DMS 273 (cell line): ENCODE data around the gene ADCY10.
"Not testable (repeated sequence)": the region's sequence is repeated elsewhere in the genome, so short reads cannot be mapped to it uniquely, and the experiment has no call there.

Experiments
- DNase-seq: peaks from one replicate; lab custom pipeline; 2025; ENCODE audit not compliant: unreplicated experiment; lab: John Stamatoyannopoulos, UW

Gene ADCY10, protein sequence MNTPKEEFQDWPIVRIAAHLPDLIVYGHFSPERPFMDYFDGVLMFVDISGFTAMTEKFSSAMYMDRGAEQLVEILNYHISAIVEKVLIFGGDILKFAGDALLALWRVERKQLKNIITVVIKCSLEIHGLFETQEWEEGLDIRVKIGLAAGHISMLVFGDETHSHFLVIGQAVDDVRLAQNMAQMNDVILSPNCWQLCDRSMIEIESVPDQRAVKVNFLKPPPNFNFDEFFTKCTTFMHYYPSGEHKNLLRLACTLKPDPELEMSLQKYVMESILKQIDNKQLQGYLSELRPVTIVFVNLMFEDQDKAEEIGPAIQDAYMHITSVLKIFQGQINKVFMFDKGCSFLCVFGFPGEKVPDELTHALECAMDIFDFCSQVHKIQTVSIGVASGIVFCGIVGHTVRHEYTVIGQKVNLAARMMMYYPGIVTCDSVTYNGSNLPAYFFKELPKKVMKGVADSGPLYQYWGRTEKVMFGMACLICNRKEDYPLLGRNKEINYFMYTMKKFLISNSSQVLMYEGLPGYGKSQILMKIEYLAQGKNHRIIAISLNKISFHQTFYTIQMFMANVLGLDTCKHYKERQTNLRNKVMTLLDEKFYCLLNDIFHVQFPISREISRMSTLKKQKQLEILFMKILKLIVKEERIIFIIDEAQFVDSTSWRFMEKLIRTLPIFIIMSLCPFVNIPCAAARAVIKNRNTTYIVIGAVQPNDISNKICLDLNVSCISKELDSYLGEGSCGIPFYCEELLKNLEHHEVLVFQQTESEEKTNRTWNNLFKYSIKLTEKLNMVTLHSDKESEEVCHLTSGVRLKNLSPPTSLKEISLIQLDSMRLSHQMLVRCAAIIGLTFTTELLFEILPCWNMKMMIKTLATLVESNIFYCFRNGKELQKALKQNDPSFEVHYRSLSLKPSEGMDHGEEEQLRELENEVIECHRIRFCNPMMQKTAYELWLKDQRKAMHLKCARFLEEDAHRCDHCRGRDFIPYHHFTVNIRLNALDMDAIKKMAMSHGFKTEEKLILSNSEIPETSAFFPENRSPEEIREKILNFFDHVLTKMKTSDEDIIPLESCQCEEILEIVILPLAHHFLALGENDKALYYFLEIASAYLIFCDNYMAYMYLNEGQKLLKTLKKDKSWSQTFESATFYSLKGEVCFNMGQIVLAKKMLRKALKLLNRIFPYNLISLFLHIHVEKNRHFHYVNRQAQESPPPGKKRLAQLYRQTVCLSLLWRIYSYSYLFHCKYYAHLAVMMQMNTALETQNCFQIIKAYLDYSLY (N-terminal part only)

DNA sequence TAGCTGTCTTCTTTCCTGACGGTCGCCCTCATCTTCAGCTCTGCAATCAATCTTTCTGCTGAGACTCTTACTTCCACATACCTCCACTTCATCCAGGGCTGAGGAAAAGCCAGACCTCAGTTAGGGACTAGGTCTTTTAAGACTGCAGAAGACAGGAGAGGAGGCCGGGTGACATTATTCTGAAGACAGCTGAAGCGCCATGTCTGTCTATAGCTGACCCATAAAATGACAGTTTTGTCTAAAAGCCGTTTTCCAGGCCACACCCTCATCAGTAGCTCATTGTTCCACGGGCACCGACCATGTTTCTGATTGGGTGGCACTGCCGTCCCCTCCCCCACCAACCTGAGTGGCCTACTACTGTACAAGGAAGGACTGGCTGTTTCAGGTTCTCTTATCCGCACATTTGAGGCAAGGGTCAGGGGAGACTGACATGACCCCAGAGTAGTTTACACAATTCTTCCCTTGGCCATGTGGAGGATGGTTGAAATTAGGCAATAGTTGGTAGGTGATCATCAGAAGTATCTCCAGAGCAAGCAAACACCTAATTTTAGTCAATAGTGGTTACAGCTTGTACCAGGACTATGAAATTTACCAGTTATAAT lies at the start of gene ADCY10:
TSS of gene ADCY10 (minus strand) at position 240 of the 602 bp plus-strand sequence. CDS start 8,994 bp downstream, outside the sequence.
- no peak for DNase-seq

DNA sequence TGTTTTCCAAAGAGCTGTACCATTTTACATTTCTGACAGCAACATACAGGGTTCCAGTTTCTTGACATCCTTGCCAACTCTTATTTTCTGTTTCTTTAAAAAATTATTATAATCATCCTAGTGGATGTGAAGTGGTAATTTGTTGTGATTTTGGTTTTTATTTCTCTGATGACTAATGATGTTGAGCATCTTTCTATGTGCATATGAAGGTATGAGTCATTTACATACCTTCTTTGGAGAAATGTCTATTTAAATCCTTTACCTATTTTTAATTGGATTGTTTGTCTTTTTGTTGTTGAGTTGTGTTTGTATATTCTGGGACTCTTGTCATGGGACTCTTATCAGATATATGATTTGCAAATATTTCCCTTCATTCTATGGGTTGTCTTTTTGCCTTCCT lies 43.8 kb upstream of the ADCY10 start:
- no peak for DNase-seq

DNA sequence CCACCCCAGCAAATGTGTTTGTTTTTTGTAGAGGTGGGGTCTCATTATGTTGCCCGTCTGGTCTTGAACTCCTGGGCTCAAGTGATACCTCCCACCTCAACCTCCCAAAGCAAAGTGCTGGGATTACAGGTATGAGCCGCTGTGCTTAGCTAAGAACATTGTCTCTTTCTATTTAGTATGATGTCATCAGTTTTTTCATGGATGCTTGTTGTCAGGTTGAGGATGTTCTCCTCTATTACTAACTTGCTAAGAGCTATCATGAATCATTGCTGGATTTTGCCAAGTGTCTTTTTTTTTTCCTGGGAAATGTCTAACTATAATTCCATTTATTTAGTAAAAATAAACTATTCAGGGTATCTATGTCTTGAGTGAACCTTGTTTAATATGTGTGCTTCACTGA lies 42.0 kb upstream of the ADCY10 start:
- DNase-seq, result peak; percentile 39

DNA sequence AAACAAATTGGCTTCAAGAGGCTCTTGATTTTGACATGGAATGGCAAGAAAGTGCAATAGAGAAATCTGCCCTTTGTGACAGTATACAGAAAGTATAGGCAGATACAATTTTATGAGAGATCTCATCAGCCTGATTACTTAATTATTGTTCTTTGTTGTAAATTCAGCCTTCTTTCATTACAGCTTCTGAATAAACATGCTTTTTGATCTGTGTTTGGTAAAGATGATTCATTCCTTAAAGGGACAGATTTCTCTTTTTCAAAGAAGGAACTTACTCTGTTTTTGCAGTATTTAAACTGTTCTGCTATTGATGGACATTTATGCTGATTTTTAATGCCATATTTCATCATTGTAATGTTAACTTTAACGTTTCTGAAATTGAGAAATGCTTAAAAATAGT lies 36.6 kb upstream of the ADCY10 start:
- DNase-seq, result no peak

DNA sequence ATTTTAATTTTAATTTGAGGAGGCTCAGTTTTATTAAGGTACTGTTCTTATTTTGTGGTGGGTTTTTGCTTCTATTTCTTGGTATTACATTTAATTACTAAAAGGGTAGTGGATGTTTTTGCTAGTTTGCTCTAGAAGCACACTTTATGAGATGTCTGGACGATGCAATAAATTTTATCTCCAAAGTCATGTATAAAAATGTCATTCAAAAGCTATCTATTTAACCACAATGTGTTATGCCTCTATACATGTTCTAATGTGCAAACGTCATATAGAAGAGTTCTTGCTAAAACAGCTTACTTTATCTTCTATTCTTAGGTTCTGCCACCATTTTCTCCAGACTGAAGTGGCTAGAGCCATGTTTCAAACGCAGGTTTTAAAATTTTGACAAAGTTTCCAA lies 35.9 kb upstream of the ADCY10 start:
- DNase-seq, result no peak

DNA sequence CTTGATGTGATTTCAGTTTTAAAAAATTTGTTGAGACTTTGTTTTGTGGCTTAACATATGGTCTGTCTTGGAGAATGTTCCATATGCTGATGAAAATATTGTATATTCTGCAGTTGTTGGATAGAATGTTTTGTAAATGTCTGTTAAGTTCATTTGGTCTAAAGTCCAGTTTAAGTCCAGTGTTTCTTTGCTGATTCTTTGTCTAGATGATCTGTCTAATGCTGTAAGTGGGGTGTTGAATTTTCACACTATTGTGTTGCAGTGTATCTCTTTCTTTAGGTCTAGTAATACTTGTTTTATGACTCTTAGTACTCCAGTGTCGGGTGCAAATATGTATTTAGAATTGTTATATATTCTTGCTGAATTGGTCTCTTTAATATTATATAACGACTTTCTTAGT lies 33.8 kb upstream of the ADCY10 start:
- no peak for DNase-seq

DNA sequence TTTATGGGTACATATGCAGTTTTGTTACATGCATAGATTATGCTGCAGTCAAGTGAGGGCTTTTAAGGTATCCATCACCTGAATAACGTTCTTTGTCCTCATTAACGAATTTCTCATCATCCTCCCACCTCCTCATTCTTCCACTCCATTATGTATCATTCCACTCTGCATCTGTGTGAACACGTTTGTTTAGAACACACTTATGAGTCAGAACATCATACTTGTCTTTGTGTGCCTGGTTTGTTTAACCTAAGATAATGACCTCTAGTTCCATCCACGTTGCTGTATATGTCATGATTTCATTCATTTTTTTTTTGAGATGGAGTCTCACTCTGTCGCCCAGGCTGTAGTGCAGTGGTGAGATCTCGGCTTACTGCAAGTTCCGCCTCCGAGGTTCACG lies 29.6 kb upstream of the ADCY10 start:
- DNase-seq, result no peak

DNA sequence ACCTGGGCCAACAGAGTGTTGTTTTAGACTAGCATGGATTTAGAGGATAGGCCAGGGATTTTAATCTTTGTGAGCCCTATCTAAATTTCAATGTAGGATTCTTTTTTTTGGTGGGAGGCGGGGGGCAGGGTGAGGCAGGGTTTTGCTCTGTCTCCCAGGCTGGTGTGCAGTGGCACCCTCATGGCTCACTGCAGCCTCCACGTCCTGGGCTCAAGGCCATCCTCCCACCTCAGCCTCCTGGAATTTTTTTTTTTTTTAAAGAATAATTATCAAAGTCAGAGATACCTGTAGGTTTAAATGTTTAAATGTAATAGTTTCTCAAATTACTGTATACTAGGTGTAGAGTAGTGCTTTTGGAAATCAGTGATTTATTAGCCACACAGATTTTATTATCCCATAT lies 26.3 kb upstream of the ADCY10 start:
- no peak for DNase-seq

DNA sequence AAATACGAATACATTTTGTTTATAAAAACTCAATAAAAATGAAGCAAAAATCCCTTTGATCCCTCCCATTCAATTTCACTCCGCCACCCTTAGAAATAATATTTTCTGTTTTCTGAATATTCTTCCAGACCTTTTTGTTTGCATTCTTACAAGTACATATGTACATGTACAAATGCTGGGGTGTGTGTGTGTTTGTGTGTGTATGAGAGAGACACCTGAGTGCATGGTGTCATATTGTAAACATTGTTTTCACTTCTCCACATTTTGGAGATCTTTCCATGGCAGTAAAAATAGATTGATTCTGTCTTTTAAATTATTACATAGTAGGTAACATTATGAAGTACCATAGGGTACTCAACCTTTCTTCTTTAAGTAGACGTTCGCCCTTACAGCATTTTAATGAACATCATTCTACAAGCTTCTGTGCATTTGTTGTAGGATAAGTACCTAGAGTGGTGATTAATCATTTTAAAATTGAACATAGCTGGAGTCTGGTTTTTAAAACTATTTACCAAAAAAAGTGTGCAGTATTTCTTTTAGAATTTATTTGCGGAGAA lies 24.2 kb upstream of the ADCY10 start:
- DNase-seq, result peak; percentile 38

DNA sequence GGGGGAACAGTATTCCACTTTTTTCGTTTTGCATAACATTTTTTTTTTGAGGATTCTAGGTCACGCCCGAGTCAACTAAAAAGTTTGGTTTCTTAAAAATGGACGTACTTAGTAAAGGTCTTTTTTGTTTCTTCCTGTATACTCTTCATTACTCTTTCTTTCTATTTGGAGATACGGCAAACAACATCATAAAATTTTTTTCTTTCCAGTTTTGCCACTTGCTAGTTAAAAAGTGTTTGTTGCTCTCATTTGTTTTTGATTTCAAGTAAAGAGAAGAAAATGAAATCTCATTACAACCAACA lies 23.7 kb upstream of the ADCY10 start:
- DNase-seq, result no peak

DNA sequence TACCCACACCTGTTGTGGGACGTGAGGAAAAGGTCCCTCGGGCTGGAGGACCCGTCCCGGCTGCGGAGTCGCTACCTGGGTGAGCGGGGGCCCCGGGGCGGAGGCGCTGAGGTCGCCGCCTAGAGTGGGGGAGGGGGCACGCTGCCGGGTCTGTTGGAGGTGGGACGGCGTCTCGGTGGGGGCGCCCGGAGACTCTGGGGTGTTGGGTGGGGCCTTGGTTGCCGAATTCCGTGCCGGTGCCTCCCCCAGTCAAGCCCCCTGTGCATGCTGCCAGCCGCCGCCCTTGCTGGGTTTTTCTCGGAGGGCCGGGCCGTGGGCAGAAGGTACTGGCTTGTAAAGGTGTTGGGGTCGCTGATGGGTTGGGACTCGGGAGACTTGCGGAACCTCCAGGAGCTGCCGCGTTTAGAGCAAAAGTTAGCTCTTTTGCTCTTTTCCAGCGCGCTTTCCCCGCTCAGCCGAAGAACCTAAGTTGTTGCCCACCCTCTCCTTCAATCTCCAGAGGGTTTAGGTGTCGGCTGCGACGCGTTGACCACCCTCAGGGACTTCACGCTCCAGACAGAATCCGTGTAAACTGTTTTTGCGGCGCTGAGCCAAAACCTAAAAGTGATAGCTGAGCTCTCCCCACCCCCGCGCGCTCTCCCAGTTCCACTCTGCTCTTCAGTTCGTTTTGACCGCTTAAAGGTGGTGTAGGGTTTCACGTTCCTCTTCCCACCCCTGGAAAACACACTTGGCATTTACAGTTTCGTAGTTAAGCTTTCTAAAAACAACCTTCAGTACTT lies 23.2 kb upstream of the ADCY10 start, which contains the start of gene MPC2:
TSS of gene MPC2 (minus strand) at position 143 of the 779 bp plus-strand sequence. CDS start 1,231 bp downstream, outside the sequence.
- peak; percentile 94 for DNase-seq

DNA sequence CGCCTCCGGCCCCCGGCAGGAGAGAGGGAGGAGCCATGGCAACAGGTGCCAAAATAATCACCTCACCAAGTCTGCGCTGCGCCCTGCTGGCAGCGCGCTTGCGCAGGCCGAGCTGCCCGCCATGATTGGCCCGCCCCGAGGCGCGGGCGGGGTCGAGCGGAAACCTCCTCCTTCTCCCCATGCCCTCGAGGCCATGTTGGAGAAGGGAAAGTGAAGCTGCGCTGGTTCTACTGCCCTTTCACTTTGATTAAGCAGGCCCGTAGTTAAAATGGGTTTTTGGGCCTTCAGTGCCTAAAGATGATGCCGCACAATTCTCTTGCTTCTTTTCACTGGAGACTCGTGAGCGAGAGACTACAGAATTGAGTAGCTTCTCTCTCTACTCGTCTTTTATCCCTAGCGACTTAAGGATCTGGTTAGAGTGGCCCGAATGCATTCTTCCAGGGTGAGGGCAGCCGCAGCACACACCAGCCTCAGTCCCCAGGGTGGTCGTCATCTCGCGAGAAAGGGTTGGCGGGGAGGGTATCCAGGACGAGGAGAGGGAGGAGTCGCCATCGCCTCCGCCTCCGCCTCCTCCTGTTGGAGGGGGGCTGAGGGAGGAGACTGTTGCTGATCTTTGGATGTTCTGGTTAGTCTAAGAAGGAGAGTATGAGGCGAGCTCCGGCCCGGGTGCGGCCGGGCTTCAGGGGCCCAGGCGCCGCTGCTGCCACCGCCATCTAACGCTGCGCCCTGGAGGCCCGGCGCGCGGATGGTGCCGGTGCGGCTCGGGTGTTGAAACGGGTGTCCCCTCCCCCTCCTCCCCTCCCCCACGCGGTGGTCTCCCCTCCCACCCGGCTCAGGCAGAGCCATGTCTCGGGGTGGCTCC lies 22.4 kb upstream of the ADCY10 start, which contains the start of gene DCAF6:
TSS of gene DCAF6 (plus strand) at position 616 of the 862 bp plus-strand sequence. CDS start at position 845, 229 bp downstream.
- peak; percentile 99 for DNase-seq

DNA sequence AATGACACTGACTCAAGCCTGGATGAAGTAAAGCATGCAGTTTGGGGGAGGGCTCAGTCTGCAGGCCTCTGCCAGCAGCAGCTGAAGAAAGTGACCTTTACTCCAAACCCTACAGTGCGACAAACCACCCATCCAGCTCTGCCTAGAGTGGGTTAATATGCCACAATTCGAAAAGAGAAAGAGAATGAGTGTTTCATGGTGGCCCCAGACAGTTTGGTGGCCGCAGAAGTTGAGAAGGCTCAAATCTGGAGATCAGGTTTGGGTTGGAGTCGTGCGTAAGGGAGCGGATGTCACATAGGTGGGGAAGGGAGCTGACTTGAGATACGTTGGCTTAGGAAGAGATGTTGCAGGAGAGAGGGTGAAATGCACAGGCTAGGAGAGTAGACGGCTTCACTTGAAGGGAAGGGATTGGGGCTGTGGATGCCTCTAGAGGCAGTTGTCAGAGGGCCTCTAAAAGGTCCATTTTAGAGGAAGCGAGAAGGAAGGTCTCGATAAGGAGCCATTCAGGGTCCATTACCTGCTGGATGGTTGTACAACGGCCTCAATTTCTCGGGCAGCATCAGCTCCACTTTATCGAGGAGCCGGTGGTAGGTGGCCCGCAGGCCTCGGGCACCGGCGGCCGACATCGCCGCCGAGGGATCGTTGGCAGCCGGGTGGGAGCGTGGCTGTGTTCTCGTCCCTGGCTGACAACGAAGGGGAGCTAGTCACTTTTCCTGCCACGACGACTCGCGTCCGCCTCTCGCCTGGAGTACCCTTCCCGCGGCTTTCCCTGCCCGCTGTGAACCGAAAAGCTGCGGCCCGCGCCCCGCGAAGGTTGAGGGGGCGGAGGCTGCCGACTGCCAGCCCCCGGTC lies 21.5 kb upstream of the ADCY10 start:
- peak; percentile 76 for DNase-seq

DNA sequence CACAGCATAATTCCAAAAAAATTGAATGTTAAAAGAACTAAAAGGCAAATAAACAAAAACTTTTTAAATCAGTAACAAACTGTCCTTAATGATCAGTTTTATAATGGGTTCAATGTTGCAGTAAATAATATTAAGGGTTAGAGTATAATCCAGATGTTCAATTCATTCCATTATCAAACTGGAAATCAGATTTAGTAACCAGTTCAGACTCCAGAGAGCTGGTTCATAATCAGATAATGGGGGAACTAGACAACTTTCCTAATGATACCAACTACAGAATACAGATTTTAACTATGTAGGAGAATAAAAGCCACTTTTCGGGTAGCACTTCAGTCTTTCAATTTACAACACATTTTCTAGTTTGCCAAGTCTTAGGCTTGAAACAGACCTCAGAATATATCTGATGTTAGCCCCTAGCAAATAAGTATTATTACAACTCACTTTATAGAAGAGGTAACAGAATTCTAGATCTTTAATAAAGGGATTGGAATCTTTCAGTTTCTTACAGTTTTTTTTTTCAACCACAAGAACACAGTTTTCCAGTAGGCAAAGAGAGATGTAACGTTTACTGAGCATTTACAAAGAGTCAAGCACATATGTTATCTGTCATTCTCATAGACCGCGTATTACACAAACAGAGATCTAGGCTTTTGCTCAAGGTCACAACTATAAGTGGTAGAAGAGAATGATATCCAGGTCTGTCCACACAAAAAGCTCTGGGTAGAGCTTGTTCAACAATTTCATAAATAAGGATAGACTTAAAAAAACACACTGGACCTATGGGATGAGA lies 20.7 kb upstream of the ADCY10 start:
- DNase-seq, result no peak

DNA sequence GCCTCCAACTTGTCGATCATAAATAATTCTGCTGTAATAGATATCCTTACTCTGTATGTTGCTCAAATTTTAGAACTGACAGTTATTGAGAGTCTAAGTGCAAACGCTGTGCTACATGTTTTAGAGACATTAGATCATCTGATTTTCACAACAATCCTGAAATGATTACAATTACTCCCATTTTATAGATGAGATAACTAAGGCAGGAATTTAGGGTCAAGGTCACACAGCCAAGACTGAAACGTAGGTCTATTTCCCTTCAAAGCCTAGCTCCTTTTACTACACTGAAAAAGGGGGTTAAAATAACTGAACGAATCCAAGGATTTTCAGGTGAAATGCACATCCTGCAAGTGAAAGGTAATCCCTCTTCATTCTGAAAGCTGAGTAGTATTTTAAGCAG lies 19.9 kb upstream of the ADCY10 start:
- no peak for DNase-seq

DNA sequence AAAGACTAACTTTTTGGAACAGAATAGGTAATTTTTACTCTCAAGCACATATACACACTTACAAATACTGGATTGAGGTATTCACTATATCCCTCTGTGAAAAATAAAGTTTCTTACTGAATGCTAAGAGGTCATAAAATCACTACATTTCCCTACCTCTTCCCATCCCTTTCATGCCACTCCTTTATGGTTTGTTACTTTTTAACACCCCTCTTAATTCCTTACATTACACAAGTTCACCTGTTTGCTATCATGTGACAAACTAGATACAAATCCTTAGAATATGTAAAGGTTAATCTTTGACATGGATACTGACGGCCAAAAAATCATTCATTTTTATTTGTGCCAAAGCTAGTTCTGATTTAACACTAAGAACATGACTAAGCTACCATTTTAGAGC lies 15.8 kb upstream of the ADCY10 start:
- no peak for DNase-seq

DNA sequence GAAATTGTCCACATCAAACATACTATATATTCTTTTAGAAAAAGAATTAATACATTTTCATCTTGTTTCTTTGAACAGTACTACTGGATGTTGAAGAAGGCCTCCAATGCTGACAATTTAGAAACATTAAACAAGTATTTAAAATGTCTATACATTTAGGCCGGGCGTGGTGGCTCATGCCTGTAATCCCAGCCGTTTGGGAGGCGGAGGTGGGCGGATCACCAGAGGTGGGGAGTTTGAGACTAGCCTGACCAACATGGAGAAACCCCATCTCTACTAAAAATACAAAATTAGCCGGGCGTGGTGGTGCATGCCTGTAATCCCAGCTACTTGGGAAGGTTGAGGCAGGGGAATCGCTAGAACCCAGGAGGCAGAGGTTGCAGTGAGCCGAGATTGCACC lies 15.0 kb upstream of the ADCY10 start:
- DNase-seq, result not testable (repeated sequence)
